Measurements from ENCODE around the gene ST7L.
"Not testable (repeated sequence)": the region's sequence is repeated elsewhere in the genome, so short reads cannot be mapped to it uniquely, and the experiment has no call there.

ST7L gene

DNA sequence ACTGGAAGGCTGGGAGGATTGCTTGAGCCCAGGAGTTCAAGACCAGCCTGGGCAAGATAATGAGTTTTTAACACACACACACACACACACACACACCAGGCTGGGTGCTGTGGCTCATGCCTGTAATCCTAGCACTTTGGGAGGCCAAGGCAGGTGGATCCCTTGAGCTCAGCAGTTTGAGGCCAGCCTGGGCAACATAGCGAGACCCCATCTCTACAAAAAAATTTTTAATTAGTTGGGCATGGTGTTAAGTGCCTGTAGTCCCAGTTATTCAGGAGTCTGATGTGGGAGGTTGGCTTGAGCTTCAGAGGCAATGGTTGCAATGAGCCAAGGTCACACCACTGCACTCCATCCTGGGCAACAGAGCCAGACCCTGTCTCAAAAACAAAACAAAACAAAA lies 132.9 kb downstream of the ST7L start:
- DNase-seq: not testable (repeated sequence)

DNA sequence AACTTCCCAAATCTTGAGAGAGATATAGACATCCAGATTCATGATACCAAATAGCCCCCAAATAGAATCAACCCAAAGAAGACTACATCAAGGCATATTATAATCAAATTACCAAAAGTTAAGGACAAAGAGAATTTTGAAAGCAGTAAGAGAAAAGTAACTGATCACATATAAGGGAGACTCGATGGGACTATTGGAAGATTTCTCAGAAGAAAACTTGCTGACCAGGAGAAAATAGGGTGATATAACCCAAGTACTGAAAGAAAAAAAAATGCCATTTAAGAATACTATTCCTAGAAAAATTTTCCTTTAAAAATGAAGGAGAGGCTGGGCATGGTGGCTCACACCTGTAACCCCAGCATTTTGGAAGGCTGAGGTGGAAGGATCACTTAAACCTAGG lies 140.6 kb downstream of the ST7L start:
- no peak for DNase-seq

- DNase-seq: no peak
Measured at GRCh38 chr1:112477550-112477949, 141.4 kb downstream of the ST7L start.
